SHP77 treated with DMSO at 0.1 percent for 48 hours (cell line): ENCODE data around the gene PSMC3.

Source experiments
- DNase-seq: peaks from one replicate; lab custom pipeline; 2025; lab: John Stamatoyannopoulos, UW

The PSMC3 gene

DNA sequence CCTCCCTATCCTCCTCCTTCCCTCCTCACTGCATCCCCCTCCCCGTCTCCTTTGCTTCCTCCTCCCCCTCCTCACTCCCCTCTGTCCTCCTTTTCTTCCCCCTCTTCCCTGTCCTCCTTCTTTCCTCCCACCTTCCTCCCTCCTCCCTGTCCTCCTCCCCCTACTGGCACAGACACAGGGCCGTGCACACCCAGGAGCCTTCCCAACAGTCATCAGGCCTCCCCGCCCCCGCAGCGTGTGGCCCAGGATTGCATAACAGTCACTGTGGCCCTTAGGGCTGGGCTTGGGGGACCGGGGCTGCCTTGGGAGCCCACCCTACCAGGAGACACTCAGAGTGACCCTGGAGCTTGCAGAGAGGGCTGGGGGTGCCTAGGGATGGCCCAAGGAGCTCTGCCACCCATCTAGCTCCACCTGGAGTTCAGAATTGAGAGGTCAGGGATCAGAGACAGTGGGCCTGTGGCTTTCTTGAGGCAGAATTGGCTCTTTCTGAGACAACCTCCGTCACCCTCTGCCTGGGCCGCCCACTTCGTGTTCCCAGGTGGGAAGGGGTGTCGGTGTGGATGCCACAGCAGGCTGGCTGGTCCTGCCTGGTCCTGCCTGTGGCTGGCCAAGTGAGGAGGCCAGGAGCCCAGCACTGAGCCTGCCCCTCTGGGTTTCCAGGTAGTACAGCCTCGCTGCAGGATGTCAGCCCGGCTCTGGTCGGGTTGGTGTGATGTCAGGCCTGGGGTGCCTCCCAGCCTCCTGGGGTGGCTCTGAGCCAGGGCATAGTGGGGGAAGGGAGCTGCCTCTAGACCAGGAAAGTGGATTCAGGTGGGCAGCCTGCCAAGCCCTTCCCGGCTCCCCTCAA lies 49.5 kb downstream of the PSMC3 start:
- DNase-seq = no peak

DNA sequence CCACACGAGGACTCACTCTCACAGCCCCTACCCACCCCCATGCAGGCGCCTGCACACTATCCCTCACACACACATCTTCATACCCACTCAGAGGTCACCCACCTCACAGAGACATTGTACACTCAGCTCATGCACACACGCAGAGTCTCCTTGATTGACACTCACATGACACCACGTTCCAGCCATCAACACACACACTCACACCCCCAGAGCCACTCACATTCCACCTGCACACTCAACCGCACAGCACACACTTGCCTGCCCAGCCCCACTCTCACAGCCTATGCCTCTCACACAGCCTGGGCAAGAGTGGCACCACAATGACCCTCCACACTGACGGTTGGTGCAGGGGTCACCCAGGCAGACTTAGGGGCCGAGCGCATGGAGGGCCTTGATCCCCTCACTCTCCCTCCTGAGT lies 50.1 kb downstream of the PSMC3 start:
- no peak for DNase-seq

DNA sequence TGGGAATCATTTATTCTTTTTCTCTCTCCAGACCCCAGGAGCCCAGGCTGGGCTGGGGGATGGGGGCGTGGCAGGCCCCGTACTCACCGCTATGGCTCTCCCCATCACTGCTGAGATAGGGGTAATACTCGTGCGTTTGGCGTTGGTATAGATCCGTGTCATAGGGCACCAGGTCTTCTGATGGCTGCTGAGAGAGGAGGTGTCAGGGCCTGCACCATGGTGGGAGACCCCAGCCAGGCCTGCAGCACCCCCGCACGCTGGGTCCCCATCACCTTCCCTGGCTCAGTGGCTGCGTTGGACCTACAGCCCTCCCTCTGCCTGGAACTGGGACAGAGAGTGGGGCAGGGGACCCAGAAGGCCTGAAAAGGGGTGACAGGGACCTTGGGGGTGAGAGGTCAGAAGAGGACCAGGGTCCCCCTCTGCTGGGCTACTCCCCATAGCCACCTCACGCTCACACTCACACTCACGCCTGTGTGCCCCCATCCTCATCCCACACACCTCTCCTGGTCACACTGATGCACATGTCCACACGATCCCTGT lies 50.6 kb downstream of the PSMC3 start:
- DNase-seq = no peak

DNA sequence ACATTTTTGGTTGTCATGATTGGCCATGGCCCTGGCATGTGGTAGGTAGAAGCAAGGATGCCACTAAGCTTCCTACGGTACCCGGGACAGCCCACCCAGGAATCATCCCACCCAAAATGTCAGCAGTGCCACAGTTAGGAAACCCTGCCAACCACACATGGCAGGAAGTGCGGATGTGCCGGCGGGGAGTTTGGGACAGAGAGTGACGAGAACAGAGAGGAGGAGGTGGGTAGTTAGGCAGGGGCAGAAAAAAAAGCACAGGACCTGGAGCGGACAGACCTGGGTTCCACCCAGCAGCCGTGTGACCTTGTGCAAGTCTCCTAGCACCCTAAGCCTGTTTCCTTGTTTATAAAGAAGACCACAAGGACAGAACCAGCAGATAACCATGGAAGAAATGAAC lies 51.2 kb downstream of the PSMC3 start:
- DNase-seq = no peak

DNA sequence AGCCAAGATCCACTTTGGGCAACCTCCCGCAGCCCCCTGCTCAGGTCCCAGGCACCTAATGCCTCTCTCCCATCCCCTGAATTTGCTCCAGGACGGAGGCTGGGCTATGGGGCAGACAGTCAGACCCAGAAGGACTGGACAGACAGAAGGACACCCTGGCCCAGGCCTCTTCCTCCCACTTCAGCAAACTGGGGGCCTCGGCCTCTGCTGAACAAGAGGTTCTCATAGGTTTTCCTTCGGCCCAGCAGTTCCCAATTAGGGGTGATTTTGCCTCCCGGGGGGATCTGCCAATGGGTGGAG lies 51.6 kb downstream of the PSMC3 start:
- DNase-seq = no peak

DNA sequence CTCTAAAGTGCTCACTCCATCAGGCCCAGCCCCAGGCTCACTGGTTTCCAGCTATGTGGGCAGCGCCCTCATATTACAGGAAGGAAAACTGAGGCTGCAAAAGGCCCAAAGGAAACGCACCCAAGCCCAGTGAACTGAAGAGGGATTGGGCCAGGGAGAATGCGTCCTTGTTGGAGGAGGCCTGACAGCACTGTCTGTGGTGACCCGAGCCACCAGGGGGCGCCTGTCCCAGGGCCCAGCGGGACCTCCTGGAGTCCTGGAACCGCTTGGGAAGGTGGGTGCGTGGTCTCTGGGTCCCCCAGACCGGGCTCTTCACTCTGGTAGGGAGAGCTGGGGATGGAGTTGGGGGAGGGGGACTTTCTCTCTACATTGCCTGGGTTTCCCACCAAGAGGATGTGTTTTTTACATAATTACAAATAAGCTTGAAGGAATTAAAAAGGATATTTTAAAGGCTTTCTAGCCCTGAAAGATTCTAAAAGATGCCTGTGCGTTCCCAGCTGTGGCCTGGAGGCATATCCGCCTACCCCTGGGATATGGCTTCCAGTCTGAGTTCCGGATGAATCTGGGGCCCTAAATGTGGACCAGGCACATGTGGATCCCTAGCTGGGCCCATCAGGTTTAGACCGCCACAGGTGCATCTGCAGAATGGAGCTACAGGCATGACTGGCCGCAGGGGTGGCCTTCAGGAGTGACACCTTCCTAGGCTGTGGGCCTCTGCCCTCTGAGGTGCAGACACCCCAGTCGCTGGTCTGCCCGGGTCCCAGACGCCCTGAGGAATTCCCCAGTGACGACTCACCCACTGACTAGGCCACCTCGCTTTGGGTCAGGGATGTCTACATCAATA lies 52.1 kb downstream of the PSMC3 start:
- DNase-seq = peak; percentile 48

DNA sequence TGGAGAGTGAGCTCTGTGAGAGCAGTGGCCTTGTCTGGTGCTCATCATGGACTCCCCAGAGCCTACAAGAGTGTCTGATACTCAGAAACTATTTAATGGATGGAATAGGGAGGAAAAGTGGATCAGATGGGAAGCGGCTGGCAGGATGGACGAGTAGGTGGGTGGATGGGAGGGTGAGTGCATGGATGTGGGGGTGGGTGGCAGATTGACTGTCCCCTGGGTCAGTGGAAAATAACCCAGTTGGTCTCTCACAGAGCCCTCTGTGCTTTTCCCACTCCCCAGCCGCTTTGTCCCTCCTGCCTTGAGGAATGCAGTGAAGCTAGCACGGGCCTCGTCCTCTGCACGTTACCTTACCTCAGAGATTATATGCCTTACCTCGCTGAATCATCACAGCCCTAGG lies 53.8 kb downstream of the PSMC3 start:
- DNase-seq = no peak

DNA sequence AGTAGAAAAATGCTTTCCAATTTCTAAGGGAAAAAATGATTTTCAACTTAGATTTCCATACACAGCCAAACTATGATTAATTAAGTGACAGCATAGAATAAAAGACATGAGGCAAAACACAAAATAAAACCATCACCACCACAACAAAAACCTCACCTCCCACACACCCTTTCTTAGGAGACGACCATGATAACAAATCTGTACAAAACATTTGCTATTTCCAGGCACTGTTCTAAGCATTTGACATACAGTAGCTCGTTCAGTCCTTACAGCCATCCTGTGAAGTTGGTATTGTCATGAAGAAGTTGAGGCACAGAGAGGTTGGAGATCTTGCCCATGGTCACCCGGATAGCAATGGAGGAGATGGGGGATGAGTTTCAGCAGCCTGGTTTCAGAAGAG lies 56.6 kb downstream of the PSMC3 start:
- DNase-seq = no peak
